Measurements from ENCODE around the gene AGFG2. TPM values are rescaled to one million over a fixed set of nuclear protein-coding genes. Genes with fewer than 3 reads are reported as not detected.

The AGFG2 gene
- total and polyA plus RNA-seq, 2 of the 13 experiments (the other 11 are each of a cell fraction or from before 2014, with no cell fraction given), result 125 to 132 TPM

DNA sequence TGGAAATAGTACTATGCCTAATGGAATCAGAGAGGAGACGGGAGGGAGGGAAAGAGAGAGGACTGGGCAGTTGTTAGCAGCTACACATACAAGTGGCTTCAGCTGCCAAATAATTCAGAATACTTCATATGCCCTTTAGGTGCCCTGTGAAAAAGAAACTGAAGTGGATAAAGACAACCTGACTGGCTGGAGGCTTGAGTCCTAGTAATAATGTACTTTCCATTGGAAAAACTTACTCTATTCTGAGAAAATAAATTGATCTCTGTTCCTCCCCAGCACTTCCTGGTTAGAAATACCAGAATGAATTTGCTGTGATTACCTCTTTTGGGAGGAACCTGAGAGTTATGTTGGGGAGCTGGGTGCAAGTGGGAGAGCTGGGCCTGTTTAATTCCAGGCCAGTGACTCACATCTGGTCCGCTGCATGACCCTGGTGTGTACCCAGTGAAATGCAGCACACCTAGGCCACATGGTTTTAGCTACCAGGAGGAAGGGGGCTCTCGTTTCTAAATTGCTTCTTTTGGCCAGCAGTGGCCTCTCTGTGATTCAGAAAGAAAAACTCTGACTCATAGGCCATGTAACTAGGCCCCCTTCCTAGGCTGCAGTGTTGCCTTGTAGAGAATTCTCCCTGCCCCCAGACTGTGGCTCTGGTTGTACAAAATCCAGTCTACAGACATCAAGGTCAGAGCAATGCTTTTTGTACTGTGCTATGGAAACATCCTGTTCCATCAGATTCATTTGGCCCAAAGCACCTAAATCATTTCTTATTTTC, 6.5 kb downstream of the AGFG2 start (continued):
- TF ChIP-seq, protein P1, sequence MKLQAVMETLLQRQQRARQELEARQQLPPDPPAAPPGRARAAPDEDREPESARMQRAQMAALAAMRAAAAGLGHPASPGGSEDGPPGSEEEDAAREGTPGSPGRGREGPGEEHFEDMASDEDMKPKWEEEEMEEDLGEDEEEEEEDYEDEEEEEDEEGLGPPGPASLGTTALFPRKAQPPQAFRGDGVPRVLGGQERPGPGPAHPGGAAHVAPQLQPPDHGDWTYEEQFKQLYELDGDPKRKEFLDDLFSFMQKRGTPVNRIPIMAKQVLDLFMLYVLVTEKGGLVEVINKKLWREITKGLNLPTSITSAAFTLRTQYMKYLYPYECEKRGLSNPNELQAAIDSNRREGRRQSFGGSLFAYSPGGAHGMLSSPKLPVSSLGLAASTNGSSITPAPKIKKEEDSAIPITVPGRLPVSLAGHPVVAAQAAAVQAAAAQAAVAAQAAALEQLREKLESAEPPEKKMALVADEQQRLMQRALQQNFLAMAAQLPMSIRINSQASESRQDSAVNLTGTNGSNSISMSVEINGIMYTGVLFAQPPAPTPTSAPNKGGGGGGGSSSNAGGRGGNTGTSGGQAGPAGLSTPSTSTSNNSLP (IDR thresholded peaks at IDR 0.05; ENCODE audit: low read depth, low read length), result 0 out of 2 replicates have a peak, but pooled peaks have one; percentile 13
- TF ChIP-seq, protein P2, sequence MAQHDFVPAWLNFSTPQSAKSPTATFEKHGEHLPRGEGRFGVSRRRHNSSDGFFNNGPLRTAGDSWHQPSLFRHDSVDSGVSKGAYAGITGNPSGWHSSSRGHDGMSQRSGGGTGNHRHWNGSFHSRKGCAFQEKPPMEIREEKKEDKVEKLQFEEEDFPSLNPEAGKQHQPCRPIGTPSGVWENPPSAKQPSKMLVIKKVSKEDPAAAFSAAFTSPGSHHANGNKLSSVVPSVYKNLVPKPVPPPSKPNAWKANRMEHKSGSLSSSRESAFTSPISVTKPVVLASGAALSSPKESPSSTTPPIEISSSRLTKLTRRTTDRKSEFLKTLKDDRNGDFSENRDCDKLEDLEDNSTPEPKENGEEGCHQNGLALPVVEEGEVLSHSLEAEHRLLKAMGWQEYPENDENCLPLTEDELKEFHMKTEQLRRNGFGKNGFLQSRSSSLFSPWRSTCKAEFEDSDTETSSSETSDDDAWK (CRISPR knock-in tag; IDR thresholded peaks at IDR 0.05), result no peak
- TF ChIP-seq NRL (CRISPR knock-in tag; IDR thresholded peaks at IDR 0.05; ENCODE audit: borderline replicate concordance) (no peak), MED13 (CRISPR knock-in tag; IDR thresholded peaks at IDR 0.05) (no peak; the same call in 1 of the 2 replicates), HNRNPL (IDR thresholded peaks at IDR 0.05; ENCODE audit: low read depth, low read length) (no peak), ISX (CRISPR knock-in tag; conservative IDR thresholded peaks at IDR 0.05) (no peak), RBM39 (IDR thresholded peaks at IDR 0.05; ENCODE audit: low read depth, low read length, poor library complexity, severe bottlenecking) (no peak), ZFX (CRISPR knock-in tag; IDR thresholded peaks at IDR 0.05; ENCODE audit: low read depth) (peak; percentile 80), SP4 (CRISPR knock-in tag; IDR thresholded peaks at IDR 0.05) (no peak), ETV6 (CRISPR knock-in tag; conservative IDR thresholded peaks at IDR 0.05) (no peak), ZNF10 (CRISPR knock-in tag; IDR thresholded peaks at IDR 0.05; ENCODE audit: borderline replicate concordance, low read depth) (no peak), MED8 (CRISPR knock-in tag; IDR thresholded peaks at IDR 0.05; ENCODE audit: insufficient replicate concordance) (no peak), TARDBP (CRISPR knock-in tag; IDR thresholded peaks at IDR 0.05) (no peak; the same call in 1 of the 2 replicates), ZNF510 (CRISPR knock-in tag; IDR thresholded peaks at IDR 0.05; ENCODE audit: low read depth) (no peak)
- TF ChIP-seq, protein P3, sequence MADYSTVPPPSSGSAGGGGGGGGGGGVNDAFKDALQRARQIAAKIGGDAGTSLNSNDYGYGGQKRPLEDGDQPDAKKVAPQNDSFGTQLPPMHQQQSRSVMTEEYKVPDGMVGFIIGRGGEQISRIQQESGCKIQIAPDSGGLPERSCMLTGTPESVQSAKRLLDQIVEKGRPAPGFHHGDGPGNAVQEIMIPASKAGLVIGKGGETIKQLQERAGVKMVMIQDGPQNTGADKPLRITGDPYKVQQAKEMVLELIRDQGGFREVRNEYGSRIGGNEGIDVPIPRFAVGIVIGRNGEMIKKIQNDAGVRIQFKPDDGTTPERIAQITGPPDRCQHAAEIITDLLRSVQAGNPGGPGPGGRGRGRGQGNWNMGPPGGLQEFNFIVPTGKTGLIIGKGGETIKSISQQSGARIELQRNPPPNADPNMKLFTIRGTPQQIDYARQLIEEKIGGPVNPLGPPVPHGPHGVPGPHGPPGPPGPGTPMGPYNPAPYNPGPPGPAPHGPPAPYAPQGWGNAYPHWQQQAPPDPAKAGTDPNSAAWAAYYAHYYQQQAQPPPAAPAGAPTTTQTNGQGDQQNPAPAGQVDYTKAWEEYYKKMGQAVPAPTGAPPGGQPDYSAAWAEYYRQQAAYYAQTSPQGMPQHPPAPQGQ (CRISPR knock-in tag; IDR thresholded peaks at IDR 0.05; ENCODE audit: borderline replicate concordance), result no peak
- TF ChIP-seq, protein P4, sequence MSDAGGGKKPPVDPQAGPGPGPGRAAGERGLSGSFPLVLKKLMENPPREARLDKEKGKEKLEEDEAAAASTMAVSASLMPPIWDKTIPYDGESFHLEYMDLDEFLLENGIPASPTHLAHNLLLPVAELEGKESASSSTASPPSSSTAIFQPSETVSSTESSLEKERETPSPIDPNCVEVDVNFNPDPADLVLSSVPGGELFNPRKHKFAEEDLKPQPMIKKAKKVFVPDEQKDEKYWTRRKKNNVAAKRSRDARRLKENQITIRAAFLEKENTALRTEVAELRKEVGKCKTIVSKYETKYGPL (CRISPR knock-in tag; IDR thresholded peaks at IDR 0.05), result no peak
- TF ChIP-seq, protein P5, sequence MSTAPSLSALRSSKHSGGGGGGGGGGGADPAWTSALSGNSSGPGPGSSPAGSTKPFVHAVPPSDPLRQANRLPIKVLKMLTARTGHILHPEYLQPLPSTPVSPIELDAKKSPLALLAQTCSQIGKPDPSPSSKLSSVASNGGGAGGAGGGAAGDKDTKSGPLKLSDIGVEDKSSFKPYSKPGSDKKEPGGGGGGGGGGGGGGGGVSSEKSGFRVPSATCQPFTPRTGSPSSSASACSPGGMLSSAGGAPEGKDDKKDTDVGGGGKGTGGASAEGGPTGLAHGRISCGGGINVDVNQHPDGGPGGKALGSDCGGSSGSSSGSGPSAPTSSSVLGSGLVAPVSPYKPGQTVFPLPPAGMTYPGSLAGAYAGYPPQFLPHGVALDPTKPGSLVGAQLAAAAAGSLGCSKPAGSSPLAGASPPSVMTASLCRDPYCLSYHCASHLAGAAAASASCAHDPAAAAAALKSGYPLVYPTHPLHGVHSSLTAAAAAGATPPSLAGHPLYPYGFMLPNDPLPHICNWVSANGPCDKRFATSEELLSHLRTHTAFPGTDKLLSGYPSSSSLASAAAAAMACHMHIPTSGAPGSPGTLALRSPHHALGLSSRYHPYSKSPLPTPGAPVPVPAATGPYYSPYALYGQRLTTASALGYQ (CRISPR knock-in tag; IDR thresholded peaks at IDR 0.05), result no peak
- TF ChIP-seq, protein P6, sequence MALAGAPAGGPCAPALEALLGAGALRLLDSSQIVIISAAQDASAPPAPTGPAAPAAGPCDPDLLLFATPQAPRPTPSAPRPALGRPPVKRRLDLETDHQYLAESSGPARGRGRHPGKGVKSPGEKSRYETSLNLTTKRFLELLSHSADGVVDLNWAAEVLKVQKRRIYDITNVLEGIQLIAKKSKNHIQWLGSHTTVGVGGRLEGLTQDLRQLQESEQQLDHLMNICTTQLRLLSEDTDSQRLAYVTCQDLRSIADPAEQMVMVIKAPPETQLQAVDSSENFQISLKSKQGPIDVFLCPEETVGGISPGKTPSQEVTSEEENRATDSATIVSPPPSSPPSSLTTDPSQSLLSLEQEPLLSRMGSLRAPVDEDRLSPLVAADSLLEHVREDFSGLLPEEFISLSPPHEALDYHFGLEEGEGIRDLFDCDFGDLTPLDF (CRISPR knock-in tag; IDR thresholded peaks at IDR 0.05), result no peak
